Measurements from ENCODE around the gene RNF222. TPM values are rescaled to one million over a fixed set of nuclear protein-coding genes. Genes with fewer than 3 reads are reported as not detected.
A peak's percentile ranks its signal among the peaks of the same experiment; 100 is the strongest.

The RNF222 gene
- total RNA-seq, 4 donors from 2014 or later, result not detected

DNA sequence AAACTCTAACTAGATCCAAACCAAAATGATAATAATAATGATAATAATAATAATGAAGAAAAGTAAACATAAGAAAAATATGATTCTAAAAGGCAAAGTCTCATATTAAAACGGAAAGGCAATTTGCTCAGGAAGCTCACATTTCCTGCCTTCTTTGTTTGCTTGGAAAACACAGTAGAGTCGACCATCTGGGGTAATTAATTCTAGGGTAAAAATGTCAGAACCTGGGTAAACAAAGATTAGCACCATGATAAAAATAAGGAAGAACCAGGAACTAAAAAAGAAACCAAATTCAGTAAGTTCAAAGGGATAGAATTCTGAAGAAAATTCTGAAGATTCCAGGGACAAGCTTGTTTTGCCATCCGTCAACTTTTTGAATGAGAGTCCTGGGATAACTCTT, 37.4 kb downstream of the RNF222 start:
- 52 to 54% methylated on average over 3 of the region's 3 CpGs for WGBS, 2 donors
- H3K27me3 ChIP-seq, result no peaks in the 10 kb centered on the region
- no peak overlapping the region for H3K27ac ChIP-seq
- H3K9me3 ChIP-seq, result no peaks in the 10 kb centered on the region
- intact Hi-C loops (cut with DNase I), result no loop called here
- peaks cover 0 to 15% of the 10 kb centered on the region in 2 donors for H3K4me1 ChIP-seq
- TF ChIP-seq, protein P1, sequence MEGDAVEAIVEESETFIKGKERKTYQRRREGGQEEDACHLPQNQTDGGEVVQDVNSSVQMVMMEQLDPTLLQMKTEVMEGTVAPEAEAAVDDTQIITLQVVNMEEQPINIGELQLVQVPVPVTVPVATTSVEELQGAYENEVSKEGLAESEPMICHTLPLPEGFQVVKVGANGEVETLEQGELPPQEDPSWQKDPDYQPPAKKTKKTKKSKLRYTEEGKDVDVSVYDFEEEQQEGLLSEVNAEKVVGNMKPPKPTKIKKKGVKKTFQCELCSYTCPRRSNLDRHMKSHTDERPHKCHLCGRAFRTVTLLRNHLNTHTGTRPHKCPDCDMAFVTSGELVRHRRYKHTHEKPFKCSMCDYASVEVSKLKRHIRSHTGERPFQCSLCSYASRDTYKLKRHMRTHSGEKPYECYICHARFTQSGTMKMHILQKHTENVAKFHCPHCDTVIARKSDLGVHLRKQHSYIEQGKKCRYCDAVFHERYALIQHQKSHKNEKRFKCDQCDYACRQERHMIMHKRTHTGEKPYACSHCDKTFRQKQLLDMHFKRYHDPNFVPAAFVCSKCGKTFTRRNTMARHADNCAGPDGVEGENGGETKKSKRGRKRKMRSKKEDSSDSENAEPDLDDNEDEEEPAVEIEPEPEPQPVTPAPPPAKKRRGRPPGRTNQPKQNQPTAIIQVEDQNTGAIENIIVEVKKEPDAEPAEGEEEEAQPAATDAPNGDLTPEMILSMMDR (IDR thresholded peaks at IDR 0.05), result no peak
- TF ChIP-seq POLR2A (IDR thresholded peaks at IDR 0.05), result no peak
- DNase-seq, result no peak
- no peaks in the 10 kb centered on the region for H3K36me3 ChIP-seq
- no peak overlapping the region for H3K4me3 ChIP-seq (replicated peaks in 1 of 3)

DNA sequence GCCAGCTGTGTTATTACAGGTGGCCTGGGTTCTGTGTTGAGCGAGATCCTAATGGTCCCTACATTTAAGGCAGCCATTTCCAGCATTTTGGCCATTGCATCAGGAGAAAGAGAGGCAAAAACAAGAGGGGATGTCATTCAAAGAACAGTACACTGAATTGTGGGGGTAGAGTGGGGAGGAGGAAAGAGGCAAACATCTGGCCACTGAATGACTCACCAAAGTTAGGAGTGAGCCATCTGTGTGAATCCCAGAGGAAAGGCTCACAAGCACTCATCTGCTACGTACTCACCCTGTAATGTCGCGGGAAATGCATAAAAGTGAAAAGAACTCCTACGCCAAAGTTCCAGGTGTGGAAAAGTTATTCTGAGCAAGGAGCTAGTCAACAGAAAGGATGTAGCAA, 37.9 kb downstream of the RNF222 start:
- no peaks in the 10 kb centered on the region for H3K9me3 ChIP-seq
- no peak overlapping the region for H3K4me3 ChIP-seq (replicated peaks in 1 of 3)
- no peaks in the 10 kb centered on the region for H3K27me3 ChIP-seq
- H3K36me3 ChIP-seq, result no peaks in the 10 kb centered on the region
- intact Hi-C loops (cut with DNase I), result no loop called here
- WGBS, 2 donors, result 75 to 78% methylated on average over 5 of the region's 5 CpGs
- H3K4me1 ChIP-seq, result peaks cover 0 to 14% of the 10 kb centered on the region in 2 donors
- DNase-seq, result no peak
- no peak for TF ChIP-seq POLR2A (IDR thresholded peaks at IDR 0.05)
- TF ChIP-seq, protein P1 (IDR thresholded peaks at IDR 0.05), result no peak
- peak overlapping the region in 2 of 3 donors; percentile 5 to 16 for H3K27ac ChIP-seq

DNA sequence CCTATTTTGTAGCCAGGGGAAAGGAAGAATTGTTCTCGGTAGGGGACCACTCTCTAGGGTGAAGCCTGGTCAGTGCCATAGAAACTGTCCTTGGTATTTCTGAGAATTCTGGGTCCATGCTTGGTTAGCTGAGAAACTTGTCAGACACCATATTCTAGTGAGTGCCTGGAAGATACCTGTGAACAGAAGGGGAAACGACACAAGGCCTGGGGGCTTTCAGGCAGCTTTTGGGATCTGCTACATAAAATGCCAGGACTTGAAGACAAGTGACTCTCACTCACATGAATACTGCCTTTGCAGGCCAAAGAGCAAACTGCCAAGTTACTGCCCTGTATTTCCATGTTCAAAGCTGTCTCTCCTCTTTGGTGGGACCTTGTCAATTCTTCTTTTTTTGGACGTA, 39.7 kb downstream of the RNF222 start:
- H3K9me3 ChIP-seq, result no peaks in the 10 kb centered on the region
- H3K4me1 ChIP-seq, result peaks cover 0 to 14% of the 10 kb centered on the region in 2 donors
- H3K4me3 ChIP-seq (replicated peaks in 1 of 3), result no peak overlapping the region
- TF ChIP-seq, protein P1 (IDR thresholded peaks at IDR 0.05), result no peak
- no peak for TF ChIP-seq POLR2A (IDR thresholded peaks at IDR 0.05)
- no peaks in the 10 kb centered on the region for H3K27me3 ChIP-seq
- 89 to 94% methylated on average over 3 of the region's 3 CpGs for WGBS, 2 donors
- H3K27ac ChIP-seq, result no peak overlapping the region
- DNase-seq, result no peak
- intact Hi-C loops (cut with DNase I), result no loop called here
- no peaks in the 10 kb centered on the region for H3K36me3 ChIP-seq

DNA sequence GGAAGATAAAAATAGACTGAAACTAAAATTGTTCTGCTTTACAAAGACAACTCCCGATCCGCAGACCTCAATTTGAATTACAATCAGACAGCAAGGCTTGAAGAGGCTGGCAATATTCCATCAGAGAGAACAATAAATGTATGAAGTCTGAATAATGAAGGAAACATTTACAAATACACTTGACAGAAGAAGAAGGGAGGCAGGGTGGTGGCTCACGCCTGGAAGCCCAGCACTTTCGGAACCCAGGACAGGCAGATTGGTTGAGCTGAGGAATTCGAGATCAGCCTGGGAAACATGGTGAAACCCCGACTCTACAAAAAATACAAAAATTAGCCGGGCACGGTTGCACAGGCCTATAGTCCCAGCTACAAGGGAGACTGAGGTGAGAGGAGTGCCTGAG, 43.4 kb downstream of the RNF222 start:
- no peak overlapping the region for H3K27ac ChIP-seq
- DNase-seq, result no peak
- H3K27me3 ChIP-seq, result no peaks in the 10 kb centered on the region
- H3K36me3 ChIP-seq, result no peaks in the 10 kb centered on the region
- H3K9me3 ChIP-seq, result no peaks in the 10 kb centered on the region
- TF ChIP-seq, protein P1 (IDR thresholded peaks at IDR 0.05), result no peak
- no peak overlapping the region for H3K4me3 ChIP-seq (replicated peaks in 1 of 3)
- no peaks in the 10 kb centered on the region for H3K4me1 ChIP-seq
- intact Hi-C loops (cut with DNase I), result no loop called here
- 69 to 75% methylated on average over 8 of the region's 8 CpGs for WGBS, 2 donors

DNA sequence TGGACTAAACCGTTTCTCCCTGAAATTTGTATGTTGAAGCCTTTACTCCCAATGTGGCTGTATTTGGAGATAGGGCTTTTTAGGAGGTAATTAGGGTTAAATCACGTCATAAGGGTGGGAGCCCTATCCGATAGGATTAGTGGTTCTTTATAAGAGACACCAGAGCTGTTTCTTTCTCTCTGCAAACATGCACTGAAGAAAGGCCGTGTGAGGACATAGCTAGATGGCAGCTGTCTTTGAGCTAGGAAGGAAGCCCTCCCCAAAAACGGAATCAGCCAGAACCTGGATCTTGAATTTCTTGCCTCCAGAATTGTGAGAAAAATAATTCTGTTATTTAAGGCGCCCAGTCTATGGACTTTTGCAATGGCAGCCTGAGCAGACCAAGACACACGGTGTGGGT, 43.9 kb downstream of the RNF222 start:
- no peak overlapping the region for H3K27ac ChIP-seq
- no peaks in the 10 kb centered on the region for H3K27me3 ChIP-seq
- no peaks in the 10 kb centered on the region for H3K36me3 ChIP-seq
- 78 to 82% methylated on average over 7 of the region's 7 CpGs for WGBS, 2 donors
- no peak for DNase-seq
- no peak overlapping the region for H3K4me3 ChIP-seq (replicated peaks in 1 of 3)
- H3K9me3 ChIP-seq, result no peaks in the 10 kb centered on the region
- intact Hi-C loops (cut with DNase I), result no loop called here
- H3K4me1 ChIP-seq, result no peaks in the 10 kb centered on the region
- TF ChIP-seq, protein P1 (IDR thresholded peaks at IDR 0.05), result no peak
- TF ChIP-seq POLR2A (IDR thresholded peaks at IDR 0.05), result no peak
